ENCODE measurements around the gene KLF11.

DNA sequence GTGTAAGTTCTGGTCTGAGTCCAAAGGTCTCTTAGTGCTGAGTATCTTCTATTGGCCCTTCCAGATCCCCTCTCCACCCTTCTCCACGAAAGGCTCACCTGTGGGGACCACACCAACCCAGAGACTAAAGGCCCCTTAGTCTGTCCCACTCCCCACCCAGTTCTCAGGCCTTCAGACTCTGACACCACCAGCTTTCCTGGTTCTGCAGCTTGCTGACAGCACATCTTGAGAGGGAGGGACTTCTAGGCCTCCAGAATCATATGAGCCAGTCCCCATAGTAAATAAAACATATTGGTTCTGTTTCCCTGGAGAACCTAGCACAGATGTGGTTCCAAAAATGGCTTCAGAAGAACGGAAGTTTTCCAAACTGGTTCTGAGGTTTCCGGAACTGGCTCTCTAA lies 38.5 kb upstream of the KLF11 start:
- TF ChIP-seq, protein P1, sequence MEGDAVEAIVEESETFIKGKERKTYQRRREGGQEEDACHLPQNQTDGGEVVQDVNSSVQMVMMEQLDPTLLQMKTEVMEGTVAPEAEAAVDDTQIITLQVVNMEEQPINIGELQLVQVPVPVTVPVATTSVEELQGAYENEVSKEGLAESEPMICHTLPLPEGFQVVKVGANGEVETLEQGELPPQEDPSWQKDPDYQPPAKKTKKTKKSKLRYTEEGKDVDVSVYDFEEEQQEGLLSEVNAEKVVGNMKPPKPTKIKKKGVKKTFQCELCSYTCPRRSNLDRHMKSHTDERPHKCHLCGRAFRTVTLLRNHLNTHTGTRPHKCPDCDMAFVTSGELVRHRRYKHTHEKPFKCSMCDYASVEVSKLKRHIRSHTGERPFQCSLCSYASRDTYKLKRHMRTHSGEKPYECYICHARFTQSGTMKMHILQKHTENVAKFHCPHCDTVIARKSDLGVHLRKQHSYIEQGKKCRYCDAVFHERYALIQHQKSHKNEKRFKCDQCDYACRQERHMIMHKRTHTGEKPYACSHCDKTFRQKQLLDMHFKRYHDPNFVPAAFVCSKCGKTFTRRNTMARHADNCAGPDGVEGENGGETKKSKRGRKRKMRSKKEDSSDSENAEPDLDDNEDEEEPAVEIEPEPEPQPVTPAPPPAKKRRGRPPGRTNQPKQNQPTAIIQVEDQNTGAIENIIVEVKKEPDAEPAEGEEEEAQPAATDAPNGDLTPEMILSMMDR (IDR thresholded peaks at IDR 0.05): no peak
- TF ChIP-seq POLR2A (IDR thresholded peaks at IDR 0.05) (no peak), EP300 (IDR thresholded peaks at IDR 0.05) (no peak)

All from upper lobe of left lung (tissue), 4 donors.